ENCODE results near the gene GRIA4.

GRCh38 chr11:105769627-105770026 is 159.8 kb downstream of the GRIA4 start:
- TF ChIP-seq CTCF (IDR thresholded peaks at IDR 0.05) (no peak), POLR2A (IDR thresholded peaks at IDR 0.05) (no peak)

Measured in uterus (tissue), 2 donors.